ENCODE results near the gene CNTRL.

GRCh38 chr9:121029469-121029868 is 45.3 kb upstream of the CNTRL start:
- TF ChIP-seq GATA2 (IDR thresholded peaks at IDR 0.05; ENCODE audit: low read depth, low read length), result no peak
- no peak for TF ChIP-seq GATA3 (IDR thresholded peaks at IDR 0.05; ENCODE audit: low read depth, low read length)
